ENCODE measurements around the gene TMCC3.

DNA sequence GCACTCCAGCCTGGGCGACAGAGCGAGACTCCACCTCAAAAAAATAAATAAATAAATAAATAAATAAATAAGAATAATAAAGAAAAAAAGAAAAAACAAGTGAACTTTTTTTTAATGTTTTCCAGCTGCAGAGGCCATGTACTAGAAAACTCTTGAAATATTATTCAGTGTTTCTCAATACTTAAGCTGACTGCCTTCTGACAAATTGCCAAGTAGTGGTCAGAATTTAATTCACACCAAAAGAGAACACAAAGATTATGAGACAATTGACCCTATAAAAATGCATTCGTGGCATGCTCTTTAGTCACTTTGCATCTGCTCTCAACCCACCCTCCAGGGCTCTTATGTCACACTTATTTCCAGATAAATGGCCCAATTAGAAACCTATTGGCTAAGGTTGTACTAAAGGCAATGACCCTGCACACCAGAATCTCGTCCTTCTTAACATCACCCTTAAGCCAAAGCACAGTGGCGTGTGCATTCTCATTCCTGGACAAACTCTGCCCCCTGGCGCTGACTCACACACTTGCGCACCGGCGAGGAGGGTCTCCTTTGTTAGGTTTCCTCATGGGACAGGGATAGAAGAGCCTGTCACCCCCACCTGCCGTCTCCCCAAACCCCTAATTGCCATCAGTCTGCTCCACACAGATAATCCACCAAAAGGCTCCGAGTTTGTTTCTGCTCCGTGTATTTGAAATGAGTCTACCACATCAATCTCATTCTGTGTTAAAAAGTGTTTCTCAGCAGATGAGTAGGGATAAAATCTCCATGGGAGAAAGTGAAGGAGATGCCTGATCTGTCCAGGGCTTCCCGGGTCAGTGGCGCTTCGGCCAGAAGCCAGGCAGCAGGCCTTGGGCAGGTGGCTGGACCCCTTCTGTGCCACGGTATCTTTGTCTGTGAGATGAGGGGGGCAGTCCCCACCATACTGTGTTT, 117.6 kb downstream of the TMCC3 start:
- TF ChIP-seq POLR2A (IDR thresholded peaks at IDR 0.05) (no peak), EP300 (IDR thresholded peaks at IDR 0.05) (peak in 1 of 2 donors; percentile 27)
- TF ChIP-seq, protein P1, sequence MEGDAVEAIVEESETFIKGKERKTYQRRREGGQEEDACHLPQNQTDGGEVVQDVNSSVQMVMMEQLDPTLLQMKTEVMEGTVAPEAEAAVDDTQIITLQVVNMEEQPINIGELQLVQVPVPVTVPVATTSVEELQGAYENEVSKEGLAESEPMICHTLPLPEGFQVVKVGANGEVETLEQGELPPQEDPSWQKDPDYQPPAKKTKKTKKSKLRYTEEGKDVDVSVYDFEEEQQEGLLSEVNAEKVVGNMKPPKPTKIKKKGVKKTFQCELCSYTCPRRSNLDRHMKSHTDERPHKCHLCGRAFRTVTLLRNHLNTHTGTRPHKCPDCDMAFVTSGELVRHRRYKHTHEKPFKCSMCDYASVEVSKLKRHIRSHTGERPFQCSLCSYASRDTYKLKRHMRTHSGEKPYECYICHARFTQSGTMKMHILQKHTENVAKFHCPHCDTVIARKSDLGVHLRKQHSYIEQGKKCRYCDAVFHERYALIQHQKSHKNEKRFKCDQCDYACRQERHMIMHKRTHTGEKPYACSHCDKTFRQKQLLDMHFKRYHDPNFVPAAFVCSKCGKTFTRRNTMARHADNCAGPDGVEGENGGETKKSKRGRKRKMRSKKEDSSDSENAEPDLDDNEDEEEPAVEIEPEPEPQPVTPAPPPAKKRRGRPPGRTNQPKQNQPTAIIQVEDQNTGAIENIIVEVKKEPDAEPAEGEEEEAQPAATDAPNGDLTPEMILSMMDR (IDR thresholded peaks at IDR 0.05), result peak; percentile 57 to 88 (median 68)

Data from tibial nerve (tissue), 4 donors.